GM18526 (cell line): ENCODE results near the gene TRIM10.

ENCODE experiments used
- POLR2A ChIP-seq: IDR thresholded peaks from 3 replicates; pipeline ENCODE4 v1.6.1; 2011; ENCODE audit not compliant: insufficient read length; ENCODE audit errors: extremely low read depth

The TRIM10 gene

DNA sequence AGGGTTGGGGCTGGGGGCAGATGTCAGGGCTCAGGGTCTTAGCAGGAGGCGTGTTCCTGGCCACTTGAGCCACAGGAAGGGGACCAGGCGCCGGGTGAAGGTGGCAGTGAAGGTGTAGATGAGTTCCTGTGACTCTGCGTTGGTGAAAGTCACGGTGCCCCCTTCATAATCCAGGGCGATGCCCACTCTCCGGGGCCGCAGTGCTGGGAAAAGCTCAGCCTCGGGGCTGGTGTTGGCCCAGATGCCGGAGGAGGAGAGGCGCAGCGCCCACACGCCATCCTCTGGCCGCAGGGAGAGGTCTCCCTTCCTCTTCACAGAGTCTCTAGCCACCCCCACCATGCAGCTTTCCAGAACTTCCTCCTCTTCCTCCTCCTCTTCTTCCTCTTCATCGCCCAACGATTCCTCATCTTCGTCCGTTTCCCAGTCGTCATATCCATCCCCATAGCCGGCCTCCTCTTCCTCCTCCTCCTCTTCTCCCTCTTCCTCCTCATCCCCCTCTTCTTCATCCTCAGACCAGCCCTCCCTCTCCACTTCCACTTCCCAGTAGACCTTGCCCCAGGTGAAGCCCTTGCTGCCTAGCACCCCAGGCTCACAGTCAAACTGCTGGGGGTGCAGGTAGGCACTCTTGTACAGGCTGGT is 25.0 kb upstream of the TRIM10 start:
- no peak for TF ChIP-seq POLR2A

DNA sequence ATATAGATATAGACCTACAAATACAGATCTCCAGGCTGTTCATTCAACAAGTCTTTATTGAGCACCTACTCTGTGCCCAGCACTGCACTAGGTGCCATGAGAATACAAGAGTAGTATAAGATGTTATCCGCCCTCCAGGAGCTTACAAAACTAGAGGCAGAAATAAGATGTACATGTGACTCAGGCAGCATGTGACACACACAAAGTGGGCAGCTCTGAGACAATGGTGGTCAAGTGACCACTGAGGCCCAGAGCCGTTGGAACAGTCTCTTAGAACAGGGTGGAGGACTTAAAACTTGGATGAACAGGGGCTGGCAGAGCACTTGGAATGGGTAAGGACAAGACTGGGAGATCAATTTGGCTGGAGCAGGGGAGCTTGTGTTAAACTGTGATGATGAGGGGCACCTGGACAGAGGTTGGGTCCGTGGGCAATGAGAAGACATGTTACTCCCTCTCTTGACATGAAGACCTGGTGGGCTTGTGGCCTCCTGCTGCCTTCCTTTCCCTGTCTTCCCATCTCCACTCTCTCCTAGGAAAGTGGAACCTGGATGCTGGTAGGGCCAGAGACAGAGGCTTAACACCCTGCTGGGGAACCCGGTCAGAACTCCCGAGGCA is 23.5 kb upstream of the TRIM10 start:
- no peak for TF ChIP-seq POLR2A

DNA sequence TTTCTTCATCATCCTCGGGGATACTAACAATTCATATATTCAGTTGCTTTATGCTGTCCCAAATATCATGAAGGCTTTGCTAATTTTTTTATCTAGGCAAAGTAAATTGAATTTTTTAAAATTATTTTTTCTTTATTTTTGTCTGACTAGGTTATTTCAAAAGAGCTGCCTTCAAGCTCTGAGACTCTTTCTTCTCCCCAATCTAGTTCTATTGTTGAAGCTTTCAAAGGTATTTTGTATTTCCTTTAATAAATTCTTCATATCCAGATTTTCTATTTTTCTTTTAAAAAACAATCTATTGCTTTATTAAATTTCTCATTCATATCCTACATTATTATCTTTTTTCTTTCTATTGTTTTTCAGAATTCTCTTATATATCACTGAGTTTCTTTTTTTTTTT is 19.1 kb upstream of the TRIM10 start:
- no peak for TF ChIP-seq POLR2A

DNA sequence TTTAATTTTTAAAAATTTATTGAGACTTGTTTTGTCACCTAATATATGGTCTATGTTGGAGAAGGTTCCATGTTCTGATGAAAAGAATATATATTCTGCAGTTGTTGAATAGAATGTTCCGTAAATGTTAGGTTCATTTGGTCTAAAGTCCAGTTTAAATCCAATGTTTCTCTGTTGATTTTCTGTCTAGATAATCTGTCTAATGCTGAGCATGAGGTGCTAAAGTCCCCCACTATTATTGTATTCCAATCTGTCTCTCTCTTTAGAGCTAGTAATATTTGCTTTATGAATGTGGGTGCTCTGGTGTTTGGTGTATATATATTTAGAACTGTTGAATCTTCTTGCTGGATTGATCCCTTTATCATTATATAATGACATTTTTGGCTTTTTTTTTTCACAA is 17.8 kb upstream of the TRIM10 start:
- TF ChIP-seq POLR2A: no peak

DNA sequence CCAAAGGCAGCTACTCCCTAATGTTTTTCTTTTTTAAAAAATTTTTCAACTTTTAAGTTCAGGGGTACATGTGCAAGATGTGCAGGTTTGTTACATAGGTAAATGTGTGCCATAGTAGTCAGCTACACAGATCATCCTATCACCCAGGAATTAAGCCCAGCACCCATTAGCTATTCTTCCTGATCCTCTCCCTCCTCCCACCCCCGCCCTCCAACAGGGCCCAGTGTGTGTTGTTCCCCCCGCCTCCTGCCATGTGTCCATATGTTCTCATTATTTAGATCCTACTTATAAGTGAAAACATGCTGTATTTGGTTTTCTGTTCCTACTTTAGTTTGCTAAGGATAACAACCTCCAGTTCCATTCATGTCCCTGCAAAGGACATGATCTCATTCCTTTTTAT is 14.8 kb upstream of the TRIM10 start:
- TF ChIP-seq POLR2A: no peak

DNA sequence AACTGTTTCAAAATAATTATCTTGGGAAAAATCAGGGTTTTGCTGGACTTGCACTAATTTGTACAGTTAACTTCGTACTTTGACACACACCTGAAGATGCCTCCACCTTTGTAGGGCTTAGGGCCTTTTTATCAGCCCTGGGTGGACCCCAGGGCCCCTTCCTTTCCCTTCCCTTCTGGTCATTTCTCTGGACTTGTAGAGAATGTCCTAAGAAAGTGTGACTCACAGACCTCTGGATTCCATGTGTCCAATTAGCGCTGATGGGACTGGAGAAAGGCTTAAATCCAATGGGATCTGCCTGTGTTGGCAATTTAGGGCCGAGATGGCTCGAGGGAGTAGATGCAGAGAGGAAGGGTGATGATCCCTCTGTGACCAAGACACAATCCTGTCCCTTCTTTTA is 11.7 kb upstream of the TRIM10 start:
- no peak for TF ChIP-seq POLR2A

DNA sequence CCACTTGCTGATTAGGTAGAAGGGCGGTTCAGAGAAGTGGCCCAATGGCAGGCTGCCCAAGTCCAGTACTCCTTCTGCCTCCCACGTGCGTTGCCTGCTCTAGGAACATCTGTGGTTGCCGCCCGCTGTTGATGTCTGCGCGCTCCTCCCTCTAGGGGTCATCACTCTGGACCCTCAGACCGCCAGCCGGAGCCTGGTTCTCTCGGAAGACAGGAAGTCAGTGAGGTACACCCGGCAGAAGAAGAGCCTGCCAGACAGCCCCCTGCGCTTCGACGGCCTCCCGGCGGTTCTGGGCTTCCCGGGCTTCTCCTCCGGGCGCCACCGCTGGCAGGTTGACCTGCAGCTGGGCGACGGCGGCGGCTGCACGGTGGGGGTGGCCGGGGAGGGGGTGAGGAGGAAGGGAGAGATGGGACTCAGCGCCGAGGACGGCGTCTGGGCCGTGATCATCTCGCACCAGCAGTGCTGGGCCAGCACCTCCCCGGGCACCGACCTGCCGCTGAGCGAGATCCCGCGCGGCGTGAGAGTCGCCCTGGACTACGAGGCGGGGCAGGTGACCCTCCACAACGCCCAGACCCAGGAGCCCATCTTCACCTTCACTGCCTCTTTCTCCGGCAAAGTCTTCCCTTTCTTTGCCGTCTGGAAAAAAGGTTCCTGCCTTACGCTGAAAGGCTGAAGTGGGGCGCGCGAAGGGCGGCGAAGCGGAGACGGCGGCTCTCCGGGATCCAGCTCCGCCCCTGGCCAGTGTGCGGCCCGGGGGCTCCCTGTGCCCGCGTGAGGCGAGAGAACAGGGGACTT is 10.9 kb upstream of the TRIM10 start:
- no peak for TF ChIP-seq POLR2A

DNA sequence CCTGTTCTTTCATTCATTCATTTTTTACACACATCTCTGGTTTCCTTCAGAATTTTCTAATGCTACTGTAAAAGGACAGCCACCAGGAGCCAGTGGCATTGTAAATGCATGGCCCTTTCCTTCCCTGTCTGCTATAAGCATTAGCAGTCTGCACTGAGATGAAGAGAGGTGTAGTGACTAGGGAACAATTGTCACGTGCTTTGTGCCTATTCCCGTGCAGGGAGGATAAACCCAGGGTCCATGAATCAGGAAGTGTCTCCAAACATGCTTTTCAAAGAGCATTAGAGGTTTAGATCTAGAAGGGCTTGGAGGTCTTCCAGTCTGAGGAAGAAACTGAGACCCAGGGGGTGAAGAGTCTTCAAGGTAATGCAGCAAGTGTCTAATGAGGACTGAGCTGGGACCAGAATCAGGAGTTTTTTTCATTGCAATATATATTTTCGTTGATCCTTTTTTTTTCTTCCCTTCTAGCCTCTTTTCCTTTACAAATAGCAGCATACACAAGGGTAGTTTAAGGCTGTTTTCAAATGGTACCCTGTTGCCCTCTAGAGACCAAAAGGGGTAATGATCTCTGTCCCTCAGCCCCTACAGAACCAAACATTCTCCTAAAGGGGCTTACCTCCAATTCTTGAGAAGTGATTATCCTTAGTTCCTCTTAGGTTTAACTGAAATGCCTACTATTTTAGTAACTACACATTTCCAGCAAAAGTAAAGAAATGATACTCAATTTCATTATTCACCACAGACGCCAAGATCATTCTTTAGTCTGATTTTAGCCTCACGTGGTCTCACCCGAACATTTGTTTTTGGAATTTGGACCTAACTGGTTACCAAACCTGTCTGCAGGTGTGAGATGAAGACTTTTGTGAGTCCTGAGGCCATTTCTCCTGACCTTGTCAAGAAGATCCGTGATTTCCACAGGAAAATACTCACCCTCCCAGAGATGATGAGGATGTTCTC is 8.9 kb upstream of the TRIM10 start:
- no peak for TF ChIP-seq POLR2A

DNA sequence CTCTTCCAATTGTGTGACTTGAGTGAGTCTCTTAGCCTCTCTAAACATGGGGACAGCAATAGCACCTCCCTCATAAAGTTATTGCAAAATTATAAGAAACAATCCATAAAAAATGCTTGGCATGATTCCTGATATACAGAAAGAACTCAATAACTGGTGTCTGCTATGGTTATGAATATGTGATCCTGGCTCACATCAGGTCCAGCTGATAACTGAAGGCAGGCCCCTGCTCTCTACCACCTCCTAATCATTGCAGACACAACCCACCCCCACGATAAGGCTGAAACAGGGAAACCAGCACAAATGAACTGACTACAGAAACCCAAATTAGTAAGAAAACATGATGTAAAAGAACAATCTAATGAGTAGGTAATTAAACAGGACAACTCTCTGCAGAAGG is 7.7 kb upstream of the TRIM10 start:
- no peak for TF ChIP-seq POLR2A

DNA sequence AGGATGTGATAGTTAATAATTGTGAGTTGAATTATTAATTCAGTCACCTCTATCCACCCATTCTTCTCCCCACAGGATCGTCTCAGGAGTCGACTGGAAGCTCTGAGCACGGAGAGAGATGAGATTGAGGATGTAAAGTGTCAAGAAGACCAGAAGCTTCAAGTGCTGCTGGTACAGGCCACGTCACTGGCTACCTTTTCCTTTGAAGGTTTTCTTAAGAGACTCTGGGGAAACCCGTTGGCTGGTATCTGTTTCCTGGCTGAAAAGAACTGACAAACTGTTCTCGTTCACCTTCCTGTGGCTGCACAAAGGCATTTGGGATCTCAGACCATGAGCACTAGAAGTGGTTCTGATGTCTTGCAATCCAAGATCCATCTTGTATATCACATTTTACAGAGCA is 6.1 kb upstream of the TRIM10 start:
- no peak for TF ChIP-seq POLR2A

DNA sequence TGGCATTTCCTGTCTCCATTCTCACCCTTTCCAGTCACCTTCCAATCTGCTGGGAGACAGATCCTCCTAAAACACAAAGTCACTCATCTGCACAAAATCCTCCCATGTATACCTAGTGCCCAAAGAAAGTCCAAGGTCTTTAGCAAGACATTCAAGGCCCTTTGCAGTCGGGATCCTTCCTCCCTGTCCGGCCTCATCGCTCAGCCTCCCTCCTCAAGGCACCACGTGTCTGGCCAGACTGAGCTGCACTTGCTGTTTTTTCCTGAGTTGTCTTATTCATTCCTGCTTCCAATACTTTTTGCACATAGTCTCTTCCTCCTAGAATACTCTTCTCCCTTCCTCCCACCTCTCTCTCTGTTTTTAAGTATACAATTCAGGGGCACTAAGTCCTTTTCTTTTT is 3.7 kb upstream of the TRIM10 start:
- TF ChIP-seq POLR2A: no peak

DNA sequence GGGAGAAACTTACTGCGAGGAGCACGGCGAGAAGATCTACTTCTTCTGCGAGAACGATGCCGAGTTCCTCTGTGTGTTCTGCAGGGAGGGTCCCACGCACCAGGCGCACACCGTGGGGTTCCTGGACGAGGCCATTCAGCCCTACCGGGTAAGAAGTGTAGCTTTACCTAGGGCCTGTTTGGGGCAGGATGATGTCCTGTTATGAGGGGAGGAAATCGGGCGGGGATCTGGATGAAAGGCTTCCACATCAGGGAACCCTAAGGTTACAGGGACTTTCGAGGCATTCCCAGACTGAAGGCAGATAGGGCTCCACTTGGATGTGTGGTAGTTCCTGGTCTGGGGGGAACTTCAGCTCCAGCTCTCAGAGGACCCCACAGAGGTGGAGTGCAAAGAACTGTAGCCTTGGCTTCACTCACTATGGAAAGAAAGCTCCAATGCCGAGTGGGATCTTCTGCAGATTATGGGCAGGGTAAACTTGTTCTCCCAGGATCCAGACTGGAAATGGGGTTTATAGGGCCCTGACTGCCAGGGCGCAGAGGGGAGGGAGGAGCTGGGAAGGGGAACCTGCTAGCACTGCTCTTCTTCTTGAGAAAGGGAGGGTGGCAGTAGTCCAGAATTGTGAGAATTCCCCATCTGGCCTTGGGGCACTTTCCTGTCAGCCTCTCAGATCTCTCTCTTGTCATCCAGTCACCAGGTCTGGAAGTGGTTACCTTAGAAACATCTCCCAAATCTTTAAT is 3.1 kb upstream of the TRIM10 start:
- TF ChIP-seq POLR2A: no peak

DNA sequence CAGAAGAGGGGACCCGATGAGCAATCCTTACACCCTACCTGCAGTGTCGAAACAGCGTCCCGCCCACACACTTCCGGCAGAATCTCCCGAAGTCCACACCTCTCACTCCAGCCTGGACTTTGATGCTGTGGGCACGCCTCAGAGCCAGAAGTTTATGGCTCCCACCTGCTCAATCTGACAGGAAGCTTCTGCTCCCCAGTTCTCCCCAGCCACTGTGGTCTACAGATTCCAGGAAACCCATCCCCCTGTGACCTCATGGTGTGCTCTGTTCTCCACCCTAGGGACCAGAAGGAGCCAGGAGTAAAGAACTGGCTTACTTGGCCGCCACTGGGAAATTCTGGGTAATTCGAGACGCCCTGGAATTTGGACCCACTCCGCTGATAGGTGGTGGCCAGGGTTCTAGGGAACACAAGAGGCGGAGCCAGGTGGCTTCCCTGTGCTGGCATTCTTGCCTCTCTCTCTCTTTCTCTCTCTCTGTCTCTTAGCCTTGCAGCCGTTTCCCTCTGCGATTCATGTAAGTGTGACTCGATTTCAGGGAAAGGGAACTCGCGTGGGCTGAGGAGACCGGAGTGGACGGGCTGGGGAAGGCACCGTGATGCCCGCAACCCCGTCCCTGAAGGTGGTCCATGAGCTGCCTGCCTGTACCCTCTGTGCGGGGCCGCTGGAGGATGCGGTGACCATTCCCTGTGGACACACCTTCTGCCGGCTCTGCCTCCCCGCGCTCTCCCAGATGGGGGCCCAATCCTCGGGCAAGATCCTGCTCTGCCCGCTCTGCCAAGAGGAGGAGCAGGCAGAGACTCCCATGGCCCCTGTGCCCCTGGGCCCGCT is 2.3 kb upstream of the TRIM10 start, which contains the start of gene TRIM15:
Gene TRIM15, plus strand, starts transcription at position 457 of the 828 bp plus-strand sequence. Its CDS starts 139 bp downstream, at position 596.
- no peak for TF ChIP-seq POLR2A

DNA sequence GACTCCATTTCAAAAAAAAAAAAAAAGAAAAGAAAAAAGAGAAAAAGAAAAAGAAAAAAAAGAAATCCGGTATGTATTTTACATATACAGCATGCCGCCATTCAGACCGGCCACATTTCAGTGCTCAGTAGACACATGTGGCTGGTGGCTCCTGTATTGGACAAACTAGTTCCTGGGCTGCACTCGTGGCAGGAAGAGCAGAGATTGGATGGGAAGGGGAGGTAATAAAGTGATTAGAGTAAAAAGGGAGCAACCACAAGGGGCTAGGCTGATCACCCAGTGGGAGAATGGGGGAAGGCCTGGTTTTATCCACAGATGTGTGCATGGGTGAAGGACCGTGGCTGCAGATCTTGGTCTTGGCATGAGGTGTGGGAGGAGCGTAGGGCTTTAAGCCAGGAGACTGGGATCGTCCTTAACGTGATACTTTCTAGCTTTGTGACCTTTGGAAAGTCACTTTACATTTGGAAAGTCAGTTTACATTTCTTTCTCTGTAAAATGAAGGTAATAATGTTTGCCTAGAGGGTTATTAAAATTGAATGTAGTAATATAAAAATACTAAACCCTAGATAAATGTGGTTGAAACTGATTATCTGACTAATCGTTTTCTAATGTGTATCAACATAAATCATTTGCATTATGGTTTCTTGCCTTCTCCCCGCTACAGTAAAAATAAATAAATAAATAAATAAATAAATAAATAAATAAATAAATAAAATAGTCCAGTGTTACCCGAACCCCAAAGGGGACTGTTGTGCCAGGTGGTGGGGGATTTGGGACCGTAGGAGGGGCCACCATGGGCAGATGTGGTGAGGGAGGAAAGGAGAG is 1.5 kb upstream of the TRIM10 start:
- no peak for TF ChIP-seq POLR2A
